BJ (cell line): Measurements from ENCODE around the gene AKAP1. TPM values are rescaled to one million over a fixed set of nuclear protein-coding genes. Genes with fewer than 3 reads are reported as not detected.

Experiments
- CTCF ChIA-PET: fragments of 350-600 bp; formaldehyde crosslinking; extraction: SDS; loops from one replicate; lab custom pipeline; 2021; ENCODE audit warnings: antibody characterized with exemption, inconsistent platforms; lab: Yijun Ruan, JAX
- POLR2A ChIA-PET: fragments of 300-600 bp; sonication (Branson Sonifier 250); formaldehyde crosslinking; extraction: SDS; loops from one replicate; lab custom pipeline; 2021; ENCODE audit warnings: antibody characterized with exemption; lab: Charles Lee
- DNase-seq: peaks from one replicate; pipeline ENCODE4 v3.0.0-alpha.2; 2011; ENCODE audit warnings: low read depth
- H3K27me3 ChIP-seq: 2 replicates; pipeline ENCODE4 v1.6.0; 2011; ENCODE audit warnings: low read length; ENCODE audit not compliant: control insufficient read depth, insufficient read depth
- H3K36me3 ChIP-seq: 2 replicates; pipeline ENCODE4 v1.5.1; 2011; ENCODE audit warnings: low read length; ENCODE audit not compliant: control insufficient read depth, insufficient read depth
- H3K4me3 ChIP-seq: 2 replicates; pipeline ENCODE4 v1.5.1; 2011; ENCODE audit warnings: low read depth, mild to moderate bottlenecking, control low read depth, low read length
- polyA plus RNA-seq: library from polyadenylated mRNA; depleted of rRNA; stranded (reverse); fragments of >200 nt; gene quantifications from 2 replicates; pipeline ENCODE4 v1.2.3, GENCODE V29; 2011
- TF ChIP-seq, protein P1 (sequence below): IDR thresholded peaks from 2 replicates; pipeline ENCODE4 v1.5.1; 2011; ENCODE audit warnings: low read depth, mild to moderate bottlenecking, control low read depth, inconsistent platforms, low read length, moderate library complexity; ENCODE audit not compliant: insufficient read depth

The AKAP1 gene
- polyA plus RNA-seq, 1 experiment: 15.7 TPM

GRCh38 chr17:57151798-57152197, 66.8 kb downstream of the AKAP1 start:
- ChIA-PET CTCF (no interaction called here), POLR2A (no interaction called here)
- TF ChIP-seq, protein P1, sequence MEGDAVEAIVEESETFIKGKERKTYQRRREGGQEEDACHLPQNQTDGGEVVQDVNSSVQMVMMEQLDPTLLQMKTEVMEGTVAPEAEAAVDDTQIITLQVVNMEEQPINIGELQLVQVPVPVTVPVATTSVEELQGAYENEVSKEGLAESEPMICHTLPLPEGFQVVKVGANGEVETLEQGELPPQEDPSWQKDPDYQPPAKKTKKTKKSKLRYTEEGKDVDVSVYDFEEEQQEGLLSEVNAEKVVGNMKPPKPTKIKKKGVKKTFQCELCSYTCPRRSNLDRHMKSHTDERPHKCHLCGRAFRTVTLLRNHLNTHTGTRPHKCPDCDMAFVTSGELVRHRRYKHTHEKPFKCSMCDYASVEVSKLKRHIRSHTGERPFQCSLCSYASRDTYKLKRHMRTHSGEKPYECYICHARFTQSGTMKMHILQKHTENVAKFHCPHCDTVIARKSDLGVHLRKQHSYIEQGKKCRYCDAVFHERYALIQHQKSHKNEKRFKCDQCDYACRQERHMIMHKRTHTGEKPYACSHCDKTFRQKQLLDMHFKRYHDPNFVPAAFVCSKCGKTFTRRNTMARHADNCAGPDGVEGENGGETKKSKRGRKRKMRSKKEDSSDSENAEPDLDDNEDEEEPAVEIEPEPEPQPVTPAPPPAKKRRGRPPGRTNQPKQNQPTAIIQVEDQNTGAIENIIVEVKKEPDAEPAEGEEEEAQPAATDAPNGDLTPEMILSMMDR: no peak
- Histone ChIP-seq H3K4me3 (no peak overlapping the region), H3K36me3 (no peaks in the 10 kb centered on the region), H3K27me3 (no peaks in the 10 kb centered on the region; the same call in 1 of the 2 replicates)
- no peak for DNase-seq

GRCh38 chr17:57152967-57153528, 68.0 kb downstream of the AKAP1 start:
- POLR2A ChIA-PET: no interaction called here
- CTCF ChIA-PET: no interaction called here
- H3K4me3 ChIP-seq: no peak overlapping the region
- no peak for DNase-seq
- H3K27me3 ChIP-seq: no peaks in the 10 kb centered on the region; the same call in 1 of the 2 replicates
- TF ChIP-seq, protein P1: no peak
- no peaks in the 10 kb centered on the region for H3K36me3 ChIP-seq

GRCh38 chr17:57154921-57155320, 69.9 kb downstream of the AKAP1 start:
- CTCF ChIA-PET: no interaction called here
- H3K27me3 ChIP-seq: no peaks in the 10 kb centered on the region; the same call in 1 of the 2 replicates
- POLR2A ChIA-PET: no interaction called here
- no peak for DNase-seq
- TF ChIP-seq, protein P1: no peak
- H3K4me3 ChIP-seq: no peak overlapping the region
- H3K36me3 ChIP-seq: no peaks in the 10 kb centered on the region

GRCh38 chr17:57158325-57158724, 73.3 kb downstream of the AKAP1 start:
- Histone ChIP-seq H3K36me3 (no peaks in the 10 kb centered on the region), H3K27me3 (no peaks in the 10 kb centered on the region; the same call in 1 of the 2 replicates), H3K4me3 (no peak overlapping the region)
- ChIA-PET POLR2A (no interaction called here), CTCF (no interaction called here)
- DNase-seq: no peak
- TF ChIP-seq, protein P1: no peak

DNA sequence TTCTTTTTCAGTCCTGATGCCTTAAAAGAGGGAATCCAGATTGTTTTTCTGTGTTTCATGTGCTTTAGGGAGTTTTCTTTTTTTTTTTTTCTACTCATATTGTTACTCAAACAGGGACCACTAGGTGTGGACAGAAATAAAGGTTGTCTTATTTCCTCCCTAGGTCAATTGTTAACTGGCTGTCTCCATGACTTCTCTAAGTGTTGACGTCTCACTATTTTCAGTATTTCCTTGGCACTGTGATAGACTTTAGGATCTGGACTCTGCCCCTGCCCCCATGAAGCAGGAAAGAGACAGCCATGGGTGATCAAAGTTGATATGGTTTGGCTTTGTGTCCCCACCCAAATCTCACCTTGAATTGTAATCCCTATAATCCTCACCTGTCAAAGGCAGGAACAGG, 73.7 kb downstream of the AKAP1 start:
- H3K4me3 ChIP-seq: no peak overlapping the region
- TF ChIP-seq, protein P1: no peak
- no peak for DNase-seq
- ChIA-PET CTCF (no interaction called here), POLR2A (no interaction called here)
- no peaks in the 10 kb centered on the region; the same call in 1 of the 2 replicates for H3K27me3 ChIP-seq
- H3K36me3 ChIP-seq: no peaks in the 10 kb centered on the region
